ENCODE data around the gene AAK1.

DNA sequence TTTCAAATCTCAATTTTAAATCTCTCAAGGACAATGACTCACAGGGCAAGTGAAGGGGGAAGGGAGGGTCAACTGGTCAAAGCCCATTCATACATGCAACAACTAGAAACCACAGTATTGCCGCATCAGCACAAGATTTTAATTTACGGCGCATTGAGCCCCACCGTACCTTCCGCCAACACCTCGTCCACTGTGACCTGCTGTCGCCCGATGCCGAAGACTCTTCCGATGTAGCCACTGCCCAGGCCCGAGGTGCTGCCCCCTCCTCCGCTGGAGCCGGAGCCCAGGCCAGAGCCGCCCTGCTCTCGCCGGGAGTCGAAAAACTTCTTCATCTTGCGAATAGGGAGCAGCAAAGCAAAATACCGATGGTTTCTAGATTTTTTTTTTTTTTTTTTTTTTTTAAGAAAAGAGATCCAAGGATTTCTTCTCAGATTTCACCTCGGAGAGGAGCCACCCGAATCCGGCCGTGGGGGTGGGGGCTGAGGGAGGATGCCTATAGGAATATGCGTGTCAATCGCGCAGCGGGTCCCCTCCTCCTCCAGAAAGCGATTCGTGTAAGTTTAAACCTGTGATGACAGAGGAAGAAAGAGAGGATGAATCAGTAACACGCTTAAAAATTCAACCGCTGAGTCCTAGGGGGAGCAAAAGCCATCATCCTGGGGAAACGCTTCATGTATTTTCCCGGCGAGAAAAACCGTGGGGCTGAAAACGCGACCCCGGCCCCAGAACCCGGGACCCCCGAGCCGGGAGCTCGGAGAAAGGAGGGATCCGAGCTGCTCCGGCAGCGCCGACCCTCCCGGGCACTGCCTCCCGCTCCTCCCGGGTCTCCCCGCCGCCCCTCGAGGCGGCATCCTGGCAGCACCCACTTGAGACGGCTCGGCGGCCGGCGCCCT lies 584 bp downstream of the AAK1 start:
- no peak for TF ChIP-seq CTCF (IDR thresholded peaks at IDR 0.05)
- peak in 1 of 2 donors; percentile 76 for TF ChIP-seq POLR2A (IDR thresholded peaks at IDR 0.05)

Measured in adrenal gland (tissue), 5 donors.